IMR-90 (cell line): ENCODE results near the gene MICU1. TPM values are rescaled to one million over a fixed set of nuclear protein-coding genes. Genes with fewer than 3 reads are reported as not detected.

Source experiments
- ATAC-seq: fragments of 200-7000 bp; cut with Tn5 transposase; 2 replicates; pipeline ENCODE4 v1.9.1; 2020; ENCODE audit warnings: low read depth, mild to moderate bottlenecking, moderate library complexity
- BruUV-seq: library from RNA; stranded (reverse); fragments of 400-500 nt; replicated peaks from 2 replicates; lab custom pipeline; 2021; lab: Mats Ljungman, UMichigan
- CTCF ChIA-PET: fragments of 300-600 bp; formaldehyde crosslinking; extraction: SDS; loops from one replicate; lab custom pipeline; 2021; ENCODE audit warnings: antibody characterized with exemption; lab: Yijun Ruan, JAX
- POLR2A ChIA-PET: fragments of 300-600 bp; sonication (Branson Sonifier 250); formaldehyde crosslinking; loops from one replicate; lab custom pipeline; 2022; ENCODE audit warnings: antibody characterized with exemption; ENCODE audit not compliant: unreplicated experiment; lab: Charles Lee
- DNase-seq: peaks from one replicate; pipeline ENCODE4 v3.0.0; 2013
- H2AFZ ChIP-seq: replicated peaks from 2 replicates; pipeline ENCODE3; 2013; ENCODE audit warnings: low read length, mild to moderate bottlenecking; ENCODE audit not compliant: poor library complexity
- H2AK5ac ChIP-seq: 2 replicates; pipeline ENCODE4 v1.6.1; 2013; ENCODE audit warnings: low read depth, low read length, inconsistent platforms
- H2AK9ac ChIP-seq: replicated peaks from 2 replicates; pipeline ENCODE3; 2013; ENCODE audit warnings: mild to moderate bottlenecking, low read depth, low read length, moderate library complexity; ENCODE audit not compliant: poor library complexity
- H2BK120ac ChIP-seq: 2 replicates; pipeline ENCODE4 v1.6.1; 2013; ENCODE audit warnings: low read depth, low read length, inconsistent platforms
- H2BK15ac ChIP-seq: 3 replicates; pipeline ENCODE4 v1.6.1; 2013; ENCODE audit warnings: low read depth, low read length, inconsistent platforms
- H2BK20ac ChIP-seq: 2 replicates; pipeline ENCODE4 v1.6.1; 2013; ENCODE audit warnings: low read depth, mild to moderate bottlenecking, inconsistent platforms, low read length, moderate library complexity
- H2BK5ac ChIP-seq: 2 replicates; pipeline ENCODE4 v1.6.1; 2013; ENCODE audit warnings: mild to moderate bottlenecking, low read depth, low read length, inconsistent platforms; ENCODE audit not compliant: poor library complexity, severe bottlenecking
- H3K14ac ChIP-seq: replicated peaks from 2 replicates; pipeline ENCODE4 v1.6.1; 2013; ENCODE audit warnings: low read depth, low read length, inconsistent platforms
- H3K18ac ChIP-seq: 2 replicates; pipeline ENCODE4 v1.6.1; 2013; ENCODE audit warnings: low read depth, low read length, control low read depth
- H3K23ac ChIP-seq: 2 replicates; pipeline ENCODE4 v1.6.1; 2013; ENCODE audit warnings: low read depth, low read length, inconsistent platforms
- H3K27ac ChIP-seq: 2 replicates; pipeline ENCODE4 v1.5.1; 2013; ENCODE audit warnings: mild to moderate bottlenecking, control low read depth, low read length; ENCODE audit not compliant: insufficient read depth
- H3K27me3 ChIP-seq: 2 replicates; pipeline ENCODE4 v1.6.1; 2013; ENCODE audit warnings: low read length; ENCODE audit not compliant: control insufficient read depth, insufficient read depth
- H3K36me3 ChIP-seq: 2 replicates; pipeline ENCODE4 v1.6.1; 2013; ENCODE audit warnings: low read length, mixed read lengths; ENCODE audit not compliant: control insufficient read depth, insufficient read depth
- H3K4ac ChIP-seq: 2 replicates; pipeline ENCODE4 v1.6.1; 2013; ENCODE audit warnings: low read depth, low read length, inconsistent platforms
- H3K4me1 ChIP-seq: 2 replicates; pipeline ENCODE4 v1.6.1; 2013; ENCODE audit warnings: low read length, mixed read lengths; ENCODE audit not compliant: control insufficient read depth, insufficient read depth
- H3K4me2 ChIP-seq: 2 replicates; pipeline ENCODE4 v1.6.1; 2013; ENCODE audit warnings: low read depth, mild to moderate bottlenecking, control low read depth, low read length, moderate library complexity
- H3K4me3 ChIP-seq: 2 replicates; pipeline ENCODE4 v1.5.1; 2013; ENCODE audit warnings: low read depth, mild to moderate bottlenecking, control low read depth, low read length, moderate library complexity; ENCODE audit not compliant: insufficient read depth
- H3K56ac ChIP-seq: 2 replicates; pipeline ENCODE4 v1.6.1; 2013; ENCODE audit warnings: low read length, inconsistent platforms; ENCODE audit not compliant: insufficient read depth; ENCODE audit errors: extremely low read depth
- H3K79me1 ChIP-seq, 2 experiments: 2 replicates each; pipeline ENCODE4 v1.6.1; 2013; ENCODE audit warnings: low read length in 2 of 2, inconsistent platforms in 1 of 2, low read depth in 1 of 2
- H3K9ac ChIP-seq: 2 replicates; pipeline ENCODE4 v1.6.1; 2013; ENCODE audit warnings: low read depth, low read length, control low read depth
- H3K9me1 ChIP-seq: 2 replicates; pipeline ENCODE4 v1.6.1; 2013; ENCODE audit warnings: low read length, inconsistent platforms; ENCODE audit not compliant: insufficient read depth
- H3K9me3 ChIP-seq: 2 replicates; pipeline ENCODE4 v1.6.1; 2013; ENCODE audit warnings: low read length; ENCODE audit not compliant: control insufficient read depth, insufficient read depth
- H4K20me1 ChIP-seq: 2 replicates; pipeline ENCODE4 v1.6.1; 2013; ENCODE audit warnings: low read length, inconsistent platforms; ENCODE audit not compliant: insufficient read depth
- H4K5ac ChIP-seq: 2 replicates; pipeline ENCODE4 v1.6.1; 2013; ENCODE audit warnings: mild to moderate bottlenecking, low read depth, low read length, control low read depth
- H4K8ac ChIP-seq, 2 experiments: 2 replicates each; pipeline ENCODE4 v1.6.1; 2013; ENCODE audit warnings: low read depth in 2 of 2, low read length in 2 of 2, control low read depth in 1 of 2, inconsistent platforms in 1 of 2
- H4K91ac ChIP-seq: 2 replicates; pipeline ENCODE4 v1.6.1; 2013; ENCODE audit warnings: low read depth, low read length, inconsistent platforms; ENCODE audit not compliant: insufficient read depth
- CHD1 ChIP-seq: IDR thresholded peaks from 2 replicates; pipeline ENCODE4 v1.6.1; 2012; ENCODE audit warnings: low read depth, low read length, improper control_type of control experiment
- POLR2A ChIP-seq: IDR thresholded peaks from 2 replicates; pipeline ENCODE4 v1.6.1; 2012; ENCODE audit warnings: mild to moderate bottlenecking, low read depth, low read length
- RAD21 ChIP-seq: IDR thresholded peaks from 2 replicates; pipeline ENCODE4 v1.6.1; 2012; ENCODE audit warnings: low read length, improper control_type of control experiment
- SMC3 ChIP-seq: fragments of 150-350 bp; IDR thresholded peaks from 2 replicates; pipeline ENCODE4 v1.6.1; 2016; ENCODE audit warnings: low read depth, mild to moderate bottlenecking, antibody characterized with exemption, low read length, moderate library complexity
- WGBS, 2 experiments: methylation state at CpG; one replicate each; pipeline versions ENCODE4 v1.1.5 to v1.1.7; 2013; ENCODE audit warnings: missing lambda C conversion rate in 2 of 2; ENCODE audit not compliant: insufficient read length in 1 of 2; ENCODE audit errors: extremely low coverage in 2 of 2; 5-methylcytosine and 5-hydroxymethylcytosine counted together
- dilution Hi-C: fragments of 300-500 bp; cut with HindIII; formaldehyde crosslinking; loops from one replicate; pipeline ENCODE4 v1.14.3; 2018; ENCODE audit warnings: low sequenced_read_pairs; ENCODE audit not compliant: unreplicated experiment
- in situ Hi-C: fragments of 300-500 bp; cut with MboI; formaldehyde crosslinking; loops from 3 replicates; pipeline ENCODE4 v1.14.3; 2019; ENCODE audit warnings: low sequenced_read_pairs, inconsistent platforms, mixed read lengths
- intact Hi-C: fragments of 100-400 bp; cut with micrococcal nuclease; formaldehyde crosslinking; loops from 2 replicates; pipeline ENCODE4 v1.10.0; 2022
- polyA plus RNA-seq, 3 experiments: library from polyadenylated mRNA; depleted of rRNA; stranded (reverse); fragments of >200 nt; gene quantifications; 2 replicates each; pipeline ENCODE4 v1.2.3, GENCODE V29; 2012; ENCODE audit warnings: low replicate concordance in 1 of 3
- total RNA-seq: library from RNA; depleted of rRNA; stranded (reverse); fragments of >200 nt; gene quantifications from 2 replicates; pipeline ENCODE4 v1.2.3, GENCODE V29; 2012
- TF ChIP-seq, protein P1 (sequence below): fragments of 150-350 bp; IDR thresholded peaks from 2 replicates; pipeline ENCODE4 v1.6.1; 2017; ENCODE audit warnings: mild to moderate bottlenecking, antibody characterized with exemption, low read length, low read depth

The MICU1 gene
- total and polyA plus RNA-seq, 2 of the 4 experiments (the other 2 are of a cell fraction), result 43.6 to 44.7 TPM

DNA sequence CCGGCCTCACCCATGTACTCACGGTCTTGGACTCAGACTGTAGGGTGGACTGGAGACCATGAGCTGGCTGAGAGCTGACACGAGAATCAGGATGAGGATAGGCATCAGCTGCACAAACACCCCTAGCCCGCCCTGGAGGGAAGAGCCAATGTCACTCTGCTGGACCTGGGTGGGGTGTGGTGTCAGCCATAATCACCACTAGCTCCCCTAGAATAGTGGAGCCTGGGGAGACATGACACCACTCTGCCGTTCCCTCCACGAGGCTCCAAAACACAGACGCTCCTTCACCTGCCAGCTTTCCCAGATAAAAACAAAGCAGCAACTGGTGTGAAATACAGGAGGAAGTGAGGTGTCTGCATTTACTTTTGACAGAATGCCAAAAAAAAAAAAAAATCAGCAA lies 287.7 kb downstream of the MICU1 start:
- Histone ChIP-seq H2BK5ac (no peak overlapping the region), H3K4ac (no peak overlapping the region), H3K14ac (no peak overlapping the region), H3K9ac (no peak overlapping the region), H3K18ac (no peak overlapping the region), H2BK120ac (no peak overlapping the region), H3K4me1 (peaks cover 16% of the 10 kb centered on the region), H4K5ac (no peak overlapping the region), H3K27me3 (no peaks in the 10 kb centered on the region), H3K23ac (no peak overlapping the region), H3K27ac (no peak overlapping the region), H3K9me3 (no peaks in the 10 kb centered on the region), H3K79me1 (peaks cover 0 to 17% of the 10 kb centered on the region in 2 experiments; a peak in 1 of 4 replicates), H2AK9ac (no peak overlapping the region), H3K4me3 (no peak overlapping the region), H3K56ac (no peak overlapping the region), H2BK20ac (no peak overlapping the region), H3K36me3 (peaks cover 58% of the 10 kb centered on the region), H2AK5ac (no peak overlapping the region), H4K20me1 (peaks cover 11% of the 10 kb centered on the region), H4K91ac (no peak overlapping the region), H4K8ac (no peak overlapping the region), H2AFZ (no peak overlapping the region), H2BK15ac (no peak overlapping the region), H3K9me1 (no peaks in the 10 kb centered on the region; the same call in 1 of the 2 replicates), H3K4me2 (no peak overlapping the region)
- TF ChIP-seq POLR2A (no peak), SMC3 (no peak), RAD21 (no peak), CHD1 (no peak)
- TF ChIP-seq, protein P1, sequence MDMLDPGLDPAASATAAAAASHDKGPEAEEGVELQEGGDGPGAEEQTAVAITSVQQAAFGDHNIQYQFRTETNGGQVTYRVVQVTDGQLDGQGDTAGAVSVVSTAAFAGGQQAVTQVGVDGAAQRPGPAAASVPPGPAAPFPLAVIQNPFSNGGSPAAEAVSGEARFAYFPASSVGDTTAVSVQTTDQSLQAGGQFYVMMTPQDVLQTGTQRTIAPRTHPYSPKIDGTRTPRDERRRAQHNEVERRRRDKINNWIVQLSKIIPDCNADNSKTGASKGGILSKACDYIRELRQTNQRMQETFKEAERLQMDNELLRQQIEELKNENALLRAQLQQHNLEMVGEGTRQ, result no peak
- intact Hi-C loops (no loop called here), in situ Hi-C loops (loop anchor here (10.0 kb wide), 3 partner anchors 93 to 283 kb away; no protein-coding TSS in a partner anchor), dilution Hi-C loops (no loop called here)
- WGBS, 2 experiments, result no CpG with 5 or more reads among the region's 7 CpGs
- ChIA-PET CTCF (interaction anchor here (0.6 to 1.0 kb wide), 3 partner anchors 13 to 403 kb away, joined by 3 to 4 read pairs (median 4); no protein-coding TSS in a partner anchor), POLR2A (interaction anchor here (1.0 kb wide), 1 partner anchor 234 kb away, joined by 3 read pairs; no protein-coding TSS in a partner anchor)
- no peak for DNase-seq
- no peak for ATAC-seq
- BruUV-seq, result no TSS peak
